GM12801 (cell line): ENCODE results near the gene ADGRG6.

Experiments
- CTCF ChIP-seq: IDR thresholded peaks from one replicate; pipeline ENCODE4 v1.5.1; 2011; ENCODE audit warnings: control low read depth; ENCODE audit not compliant: insufficient read length; ENCODE audit errors: extremely low read depth

The ADGRG6 gene

GRCh38 chr6:142331075-142331551 lies 29.3 kb downstream of the ADGRG6 start:
- TF ChIP-seq CTCF, result no peak

GRCh38 chr6:142331601-142332000 lies 29.8 kb downstream of the ADGRG6 start:
- no peak for TF ChIP-seq CTCF

- TF ChIP-seq CTCF, result no peak
Measured at GRCh38 chr6:142332393-142333098, 30.7 kb downstream of the ADGRG6 start.

GRCh38 chr6:142333431-142333830 lies 31.6 kb downstream of the ADGRG6 start:
- no peak for TF ChIP-seq CTCF

- TF ChIP-seq CTCF, result no peak
Measured at GRCh38 chr6:142334294-142334693, 32.5 kb downstream of the ADGRG6 start.

- TF ChIP-seq CTCF, result no peak
Measured at GRCh38 chr6:142335415-142335814, 33.6 kb downstream of the ADGRG6 start.

GRCh38 chr6:142336183-142336582 lies 34.4 kb downstream of the ADGRG6 start:
- TF ChIP-seq CTCF, result no peak
